Hypothalamus (tissue), 51 donors: ENCODE results near the gene CARD14.
"Not testable (repeated sequence)": the region's sequence is repeated elsewhere in the genome, so short reads cannot be mapped to it uniquely, and the experiment has no call there.

Source experiments
- DNase-seq, 51 donors: peaks; one replicate each; lab custom pipeline; 2025; lab: John Stamatoyannopoulos, UW

Gene CARD14

DNA sequence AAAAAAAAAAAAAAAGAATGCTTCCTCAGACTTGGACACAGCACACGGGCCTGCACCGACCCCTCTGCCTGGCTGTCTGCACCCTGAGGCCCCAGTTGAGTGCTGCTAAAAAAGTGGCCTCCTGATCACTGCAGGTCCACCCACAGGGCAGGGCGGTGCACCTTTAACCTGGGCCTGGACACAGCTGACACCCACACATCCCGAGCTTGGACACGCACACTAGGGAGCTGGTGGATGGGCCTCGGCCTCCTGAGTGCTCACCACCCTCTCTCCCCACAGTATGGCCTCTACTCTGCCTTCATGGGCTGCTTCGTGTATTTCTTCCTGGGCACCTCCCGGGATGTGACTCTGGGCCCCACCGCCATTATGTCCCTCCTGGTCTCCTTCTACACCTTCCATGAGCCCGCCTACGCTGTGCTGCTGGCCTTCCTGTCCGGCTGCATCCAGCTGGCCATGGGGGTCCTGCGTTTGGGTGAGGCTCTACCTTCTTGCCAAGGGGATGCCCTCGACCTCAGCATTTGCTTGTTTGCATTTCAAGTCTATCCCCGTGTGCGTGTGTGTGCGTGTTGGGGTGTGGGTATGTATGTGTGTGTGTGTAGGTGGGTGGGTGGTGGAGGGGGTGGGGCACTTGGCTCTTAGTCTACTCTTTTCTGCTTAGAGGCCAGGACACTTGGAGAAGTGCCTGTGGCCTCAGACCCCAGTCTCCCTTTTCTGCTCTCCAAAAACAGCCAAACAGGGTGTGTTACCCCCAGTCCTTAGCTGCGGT is 52.7 kb downstream of the CARD14 start:
- DNase-seq, result no peak

DNA sequence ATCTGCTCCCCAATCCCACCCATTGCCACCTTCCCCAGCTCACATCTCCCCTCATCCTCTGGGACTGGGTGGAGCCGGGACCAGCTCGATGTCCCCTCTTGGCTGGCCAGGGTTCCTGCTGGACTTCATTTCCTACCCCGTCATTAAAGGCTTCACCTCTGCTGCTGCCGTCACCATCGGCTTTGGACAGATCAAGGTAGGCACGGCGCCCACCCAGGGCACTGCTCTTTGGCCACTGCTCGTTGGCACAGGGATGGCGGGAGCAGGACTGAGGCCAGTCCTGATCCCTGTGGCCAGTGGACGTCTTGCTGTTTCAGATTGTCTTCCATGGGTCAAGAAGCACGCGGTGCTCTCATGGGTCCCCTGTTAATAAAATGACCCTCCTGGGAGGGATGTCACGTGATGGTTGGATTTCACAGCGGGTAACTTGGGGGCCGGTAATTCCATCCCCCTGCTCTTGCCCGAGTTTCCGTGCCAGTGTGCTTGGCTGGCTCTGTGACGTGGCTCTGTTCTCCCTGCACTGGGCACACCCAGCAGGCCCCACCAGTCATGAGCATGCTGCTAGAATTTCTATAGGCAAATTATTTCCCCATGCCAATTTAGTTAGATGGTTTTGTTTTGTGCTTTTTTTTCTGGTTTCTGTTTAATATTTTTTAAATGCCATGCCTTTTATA is 53.4 kb downstream of the CARD14 start:
- DNase-seq, result no peak

GRCh38 chr17:80223838-80224497 is 54.1 kb downstream of the CARD14 start:
- DNase-seq, result no peak

DNA sequence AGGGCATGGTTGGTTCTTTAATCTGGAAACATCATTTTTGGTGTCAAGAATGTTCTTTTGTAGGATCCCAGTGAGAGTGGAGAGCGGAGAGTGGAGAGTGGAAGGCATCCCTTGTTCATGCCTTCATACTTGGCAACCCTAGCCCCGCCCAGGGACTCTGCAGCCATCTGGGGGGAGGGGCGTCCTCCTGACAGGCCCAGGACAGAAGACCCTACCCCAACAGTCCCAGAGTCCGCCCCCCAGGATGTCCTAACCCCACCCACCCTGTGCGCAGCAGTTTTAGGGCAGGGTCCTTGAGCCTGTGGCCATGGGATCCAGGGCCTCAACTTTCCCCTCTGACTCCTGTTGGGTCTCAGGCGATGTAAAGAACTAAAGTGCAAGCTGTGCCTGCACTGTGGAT is 54.9 kb downstream of the CARD14 start:
- no peak for DNase-seq

GRCh38 chr17:80225230-80225629 is 55.4 kb downstream of the CARD14 start:
- no peak for DNase-seq

DNA sequence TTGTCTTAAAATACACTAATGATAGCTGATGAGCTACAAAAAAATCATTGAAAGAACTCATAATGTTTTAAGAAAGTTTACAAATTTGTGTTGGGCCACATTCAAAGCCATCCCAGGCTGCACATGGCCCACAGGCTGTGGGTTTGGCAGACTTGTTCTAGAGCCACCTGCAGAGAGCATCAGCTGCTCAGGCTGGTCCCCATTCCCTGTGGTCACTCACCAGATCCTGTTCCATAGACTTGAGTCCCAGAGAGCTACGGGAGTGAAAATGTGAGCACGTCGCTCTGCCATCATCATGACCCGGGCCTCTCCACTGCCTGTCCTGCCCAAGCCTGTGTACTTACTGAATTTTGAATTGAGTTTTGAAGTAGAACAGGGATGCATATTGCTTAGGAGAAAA is 57.3 kb downstream of the CARD14 start:
- no peak for DNase-seq

DNA sequence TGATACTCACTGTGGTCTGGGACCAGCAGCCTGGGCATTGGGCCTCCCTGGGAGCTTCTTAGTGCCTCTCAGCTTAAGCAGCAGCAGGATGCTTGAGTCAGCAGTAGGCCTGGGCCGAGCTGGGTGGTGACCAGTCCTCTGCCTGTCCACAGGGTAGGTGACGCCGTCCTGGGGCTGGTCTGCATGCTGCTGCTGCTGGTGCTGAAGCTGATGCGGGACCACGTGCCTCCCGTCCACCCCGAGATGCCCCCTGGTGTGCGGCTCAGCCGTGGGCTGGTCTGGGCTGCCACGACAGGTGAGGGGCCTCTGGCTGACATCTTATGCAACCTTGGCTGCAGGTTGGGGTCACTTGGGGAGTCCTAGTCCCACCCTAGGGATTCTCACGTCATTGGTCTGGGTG is 57.8 kb downstream of the CARD14 start:
- no peak for DNase-seq

DNA sequence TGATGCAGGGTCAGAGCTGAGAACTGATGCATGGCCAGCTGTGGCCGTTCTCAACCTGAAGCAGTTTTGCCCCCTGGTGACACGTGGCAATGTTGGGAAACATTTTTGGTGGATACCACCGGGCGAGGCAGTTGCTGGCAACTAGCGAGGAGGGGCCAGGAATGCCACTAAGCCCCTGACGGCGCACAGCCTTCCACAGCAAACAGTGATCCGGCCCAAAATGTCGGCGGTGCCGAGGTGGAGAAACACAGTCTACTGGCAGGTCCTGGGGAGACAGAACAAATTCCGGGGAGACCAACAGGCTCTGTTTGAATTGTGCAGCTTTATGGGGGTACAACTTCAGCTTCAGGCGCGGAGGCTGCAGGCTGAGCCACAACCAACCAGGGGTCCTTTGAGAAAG is 58.6 kb downstream of the CARD14 start:
- DNase-seq, result no peak

GRCh38 chr17:80229011-80229410 is 59.2 kb downstream of the CARD14 start:
- DNase-seq, result no peak

DNA sequence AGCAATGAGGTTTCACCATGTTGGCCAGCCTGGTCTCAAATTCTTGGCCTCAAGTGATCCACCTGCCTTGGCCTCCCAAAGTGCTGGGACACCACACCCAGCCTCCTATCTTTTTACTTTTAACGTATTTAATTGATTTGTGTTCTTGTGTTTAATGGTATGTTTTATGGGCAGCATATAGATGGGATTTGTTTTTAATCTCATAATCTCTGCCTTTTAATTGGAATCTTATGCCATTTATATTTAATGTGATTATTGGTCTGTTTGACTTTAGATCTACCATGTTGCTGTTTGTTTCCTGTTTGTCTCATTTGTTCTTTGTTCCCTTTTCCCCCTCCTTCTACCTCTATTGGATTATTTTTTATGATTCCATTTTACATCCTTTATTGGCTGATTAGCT is 62.6 kb downstream of the CARD14 start:
- DNase-seq, result no peak

- DNase-seq, result no peak
Measured at GRCh38 chr17:80233202-80233601, 63.4 kb downstream of the CARD14 start.

DNA sequence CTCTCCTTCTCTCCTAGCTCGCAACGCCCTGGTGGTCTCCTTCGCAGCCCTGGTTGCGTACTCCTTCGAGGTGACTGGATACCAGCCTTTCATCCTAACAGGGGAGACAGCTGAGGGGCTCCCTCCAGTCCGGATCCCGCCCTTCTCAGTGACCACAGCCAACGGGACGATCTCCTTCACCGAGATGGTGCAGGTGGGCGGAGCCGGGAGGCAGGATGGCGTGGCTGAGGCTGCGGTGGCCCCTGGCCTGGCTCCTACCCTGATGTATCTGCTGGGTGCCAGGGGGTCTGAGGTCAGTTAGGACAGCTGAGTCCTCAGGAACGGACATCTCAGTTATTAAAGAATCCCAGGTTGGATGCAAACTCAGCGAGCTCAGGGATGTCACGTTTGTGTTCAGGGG is 67.1 kb downstream of the CARD14 start:
- no peak for DNase-seq

- no peak for DNase-seq
Measured at GRCh38 chr17:80237386-80237785, 67.6 kb downstream of the CARD14 start.

- DNase-seq, result no peak
Measured at GRCh38 chr17:80242505-80242904, 72.7 kb downstream of the CARD14 start.

- DNase-seq, result no peak
Measured at GRCh38 chr17:80243526-80244433, 74.0 kb downstream of the CARD14 start.

DNA sequence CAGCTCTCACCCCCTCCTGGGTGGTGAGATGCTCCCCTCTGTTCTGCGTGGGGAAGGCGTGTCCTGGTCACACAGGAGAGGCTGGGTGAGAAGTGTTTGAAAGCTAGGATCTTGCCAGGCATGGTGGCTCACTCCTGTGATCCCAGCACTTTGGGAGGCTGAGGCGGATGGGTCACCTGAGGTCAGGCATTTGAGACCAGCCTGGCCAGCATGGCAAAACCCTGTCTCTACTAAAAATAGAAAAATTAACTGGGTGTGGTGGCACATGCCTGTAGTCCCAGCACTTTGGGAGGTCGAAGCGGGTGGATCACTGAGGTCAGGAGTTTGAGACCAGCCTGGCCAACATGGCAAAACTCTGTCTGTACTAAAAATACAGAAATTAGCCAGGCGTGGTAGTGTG is 74.6 kb downstream of the CARD14 start:
- not testable (repeated sequence) for DNase-seq

DNA sequence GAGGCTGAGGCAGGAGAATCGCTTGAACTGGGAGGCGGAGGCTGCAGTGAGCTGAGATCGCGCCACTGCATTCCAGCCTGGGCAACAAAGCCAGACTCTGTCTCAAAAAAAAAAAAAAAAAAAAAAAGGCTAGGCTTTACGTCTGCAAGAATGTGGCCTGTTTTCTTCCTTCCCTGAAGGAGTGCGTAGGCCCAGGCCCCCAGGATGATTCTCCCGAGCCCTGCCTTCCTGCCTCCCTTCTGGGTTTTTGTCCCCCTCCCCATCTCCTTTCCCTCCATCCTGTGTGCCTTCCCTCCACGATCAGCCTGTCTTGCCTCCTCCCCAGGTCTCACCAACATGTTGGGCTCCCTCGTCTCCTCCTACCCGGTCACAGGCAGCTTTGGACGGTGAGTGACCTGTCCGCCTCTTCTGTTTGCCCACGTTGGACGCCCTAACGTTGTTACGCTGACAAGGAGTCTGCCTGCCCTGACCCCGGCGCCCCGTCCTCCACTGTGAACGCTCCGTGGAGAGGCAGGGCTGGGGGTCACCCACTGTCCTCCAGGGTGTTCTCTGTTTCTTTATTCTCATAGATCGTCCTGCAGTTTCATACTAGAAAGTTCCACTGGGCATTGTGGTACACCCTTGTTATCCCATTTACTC is 75.2 kb downstream of the CARD14 start:
- DNase-seq, result no peak

- DNase-seq, result no peak
Measured at GRCh38 chr17:80245566-80246265, 75.9 kb downstream of the CARD14 start.

DNA sequence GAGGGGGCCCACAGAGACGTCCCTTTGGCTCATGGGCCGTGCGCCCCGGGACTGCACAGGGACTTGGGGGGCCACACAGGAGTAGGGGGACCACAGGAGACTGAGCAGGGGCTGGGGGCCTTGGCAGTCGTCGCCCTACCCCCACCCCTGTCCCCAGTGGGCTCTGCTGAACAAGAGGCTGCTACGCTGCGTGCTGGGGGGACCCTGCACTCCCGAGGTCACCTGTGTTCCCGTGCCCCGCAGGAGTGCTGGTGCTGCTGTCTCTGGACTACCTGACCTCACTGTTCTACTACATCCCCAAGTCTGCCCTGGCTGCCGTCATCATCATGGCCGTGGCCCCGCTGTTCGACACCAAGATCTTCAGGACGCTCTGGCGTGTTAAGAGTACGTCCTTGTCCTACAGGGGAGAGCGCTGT is 76.4 kb downstream of the CARD14 start:
- no peak for DNase-seq

- DNase-seq, result no peak
Measured at GRCh38 chr17:80246726-80247125, 76.9 kb downstream of the CARD14 start.
